Right atrium auricular region (tissue), 2 donors: ENCODE measurements around the gene ACE. TPM values are rescaled to one million over a fixed set of nuclear protein-coding genes. Genes with fewer than 3 reads are reported as not detected.

Source experiments
- DNase-seq: peaks from one replicate; pipeline ENCODE4 v3.0.0-alpha.2; 2019; ENCODE audit warnings: low spot score
- H3K27ac ChIP-seq, 2 donors: fragments of 200-600 bp; sonication (generic); 1 replicate in 1 of 2; 2 replicates in 1 of 2; pipeline ENCODE4 v1.5.1; 2016 to 2019
- H3K27me3 ChIP-seq, 2 donors: fragments of 200-600 bp; sonication (generic); one replicate each; pipeline versions ENCODE4 v1.5.1 to v1.6.0; 2017 to 2019
- H3K36me3 ChIP-seq: fragments of 200-600 bp; sonication (generic); one replicate; pipeline ENCODE4 v1.5.1; 2016
- H3K4me1 ChIP-seq, 2 donors: fragments of 200-600 bp; sonication (generic); one replicate each; pipeline versions ENCODE4 v1.5.1 to v1.6.0; 2017 to 2019
- H3K4me3 ChIP-seq, 2 donors: fragments of 200-600 bp; sonication (generic); 1 replicate in 1 of 2; 2 replicates in 1 of 2; pipeline ENCODE4 v1.5.1; 2017 to 2019; ENCODE audit warnings: mild to moderate bottlenecking in 1 of 2, moderate library complexity in 1 of 2
- H3K9me3 ChIP-seq, 2 donors: fragments of 200-600 bp; sonication (generic); one replicate each; pipeline ENCODE4 v1.5.1; 2019
- CTCF ChIP-seq, 2 donors: fragments of 200-600 bp; sonication (generic); IDR thresholded peaks; one replicate each; pipeline ENCODE4 v1.5.1; 2019; ENCODE audit warnings: antibody characterized with exemption in 2 of 2
- total RNA-seq, 2 donors: library from RNA; depleted of rRNA; stranded (reverse); fragments of >200 nt; gene quantifications; one replicate each; pipeline ENCODE4 v1.1.0, GENCODE V29; 2016

ACE gene
- total RNA-seq, 2 donors from 2014 or later: 3.4 to 4.0 TPM

- DNase-seq: peak; percentile 96
- H3K27ac ChIP-seq: peak overlapping the region; percentile 83 to 88
- H3K9me3 ChIP-seq: no peaks in the 10 kb centered on the region
- H3K4me3 ChIP-seq: no peak overlapping the region
- H3K27me3 ChIP-seq: no peaks in the 10 kb centered on the region
- no peak for TF ChIP-seq CTCF (IDR thresholded peaks at IDR 0.05)
- no peaks in the 10 kb centered on the region for H3K36me3 ChIP-seq
- peaks cover 0 to 74% of the 10 kb centered on the region in 2 donors for H3K4me1 ChIP-seq
Measured at GRCh38 chr17:63433746-63434591, 42.9 kb upstream of the ACE start.

- peak overlapping the region; percentile 83 to 88 for H3K27ac ChIP-seq
Measured at GRCh38 chr17:63434951-63435571, 41.8 kb upstream of the ACE start.

GRCh38 chr17:63435681-63436522 is 41.0 kb upstream of the ACE start:
- DNase-seq: no peak
- Histone ChIP-seq H3K4me1 (peaks cover 0 to 93% of the 10 kb centered on the region in 2 donors), H3K4me3 (no peak overlapping the region), H3K27ac (peak overlapping the region; percentile 83 to 88), H3K9me3 (no peaks in the 10 kb centered on the region), H3K27me3 (no peaks in the 10 kb centered on the region), H3K36me3 (no peaks in the 10 kb centered on the region)
- TF ChIP-seq CTCF (IDR thresholded peaks at IDR 0.05): no peak

More at GRCh38 chr17:63434951-63435571, 41.8 kb upstream of the ACE start:
- Histone ChIP-seq H3K9me3 (no peaks in the 10 kb centered on the region), H3K36me3 (no peaks in the 10 kb centered on the region), H3K4me1 (peaks cover 0 to 85% of the 10 kb centered on the region in 2 donors), H3K27me3 (no peaks in the 10 kb centered on the region), H3K4me3 (no peak overlapping the region)
- no peak for TF ChIP-seq CTCF (IDR thresholded peaks at IDR 0.05)
- DNase-seq: no peak

- TF ChIP-seq CTCF (IDR thresholded peaks at IDR 0.05): no peak
- Histone ChIP-seq H3K4me1 (peaks cover 0 to 97% of the 10 kb centered on the region in 2 donors), H3K27me3 (no peaks in the 10 kb centered on the region), H3K9me3 (no peaks in the 10 kb centered on the region), H3K36me3 (no peaks in the 10 kb centered on the region), H3K27ac (peak overlapping the region in 1 of 2 donors; percentile 83), H3K4me3 (no peak overlapping the region)
- DNase-seq: no peak
Measured at GRCh38 chr17:63436523-63437110, 40.2 kb upstream of the ACE start.

GRCh38 chr17:63437287-63438091 is 39.4 kb upstream of the ACE start:
- H3K27me3 ChIP-seq: no peaks in the 10 kb centered on the region
- H3K36me3 ChIP-seq: no peaks in the 10 kb centered on the region
- H3K9me3 ChIP-seq: no peaks in the 10 kb centered on the region
- DNase-seq: no peak
- H3K4me3 ChIP-seq: peak overlapping the region in 1 of 2 donors; percentile 15
- H3K27ac ChIP-seq: no peak overlapping the region
- no peak for TF ChIP-seq CTCF (IDR thresholded peaks at IDR 0.05)
- H3K4me1 ChIP-seq: peaks cover 0 to 93% of the 10 kb centered on the region in 2 donors
